HEK293T (cell line): ENCODE results near the gene IKZF1.

Experiments
- ARNT ChIP-seq: fragments of 450-650 bp; IDR thresholded peaks from 2 replicates; pipeline ENCODE4 v1.6.1; 2017; ENCODE audit warnings: mild to moderate bottlenecking
- BHLHE40 ChIP-seq: fragments of 450-650 bp; IDR thresholded peaks from 2 replicates; pipeline ENCODE4 v1.6.1; 2016; ENCODE audit warnings: mild to moderate bottlenecking, moderate library complexity, borderline replicate concordance
- ELF4 ChIP-seq: fragments of 450-650 bp; IDR thresholded peaks from 2 replicates; pipeline ENCODE4 v1.6.1; 2017; ENCODE audit warnings: antibody characterized with exemption
- FOXA1 ChIP-seq: fragments of 450-650 bp; IDR thresholded peaks from 2 replicates; pipeline ENCODE4 v1.6.1; 2016; ENCODE audit warnings: mild to moderate bottlenecking
- FOXM1 ChIP-seq: fragments of 450-650 bp; IDR thresholded peaks from 2 replicates; pipeline ENCODE4 v1.6.1; 2017; ENCODE audit warnings: mild to moderate bottlenecking, borderline replicate concordance
- L3MBTL2 ChIP-seq: fragments of 450-650 bp; conservative IDR thresholded peaks from 2 replicates; pipeline ENCODE4 v1.6.1; 2016; ENCODE audit warnings: mild to moderate bottlenecking
- PKNOX1 ChIP-seq: fragments of 450-650 bp; IDR thresholded peaks from 2 replicates; pipeline ENCODE4 v1.6.1; 2016
- SUZ12 ChIP-seq: fragments of 450-650 bp; IDR thresholded peaks from 2 replicates; pipeline ENCODE4 v1.6.1; 2016; ENCODE audit warnings: mild to moderate bottlenecking

GRCh38 chr7:50418086-50418515 lies 113.6 kb downstream of the IKZF1 start:
- TF ChIP-seq ARNT (no peak), FOXM1 (no peak), BHLHE40 (no peak), PKNOX1 (no peak), ELF4 (no peak), SUZ12 (no peak), FOXA1 (no peak), L3MBTL2 (no peak)
